ENCODE data around the gene PBRM1. TPM values are rescaled to one million over a fixed set of nuclear protein-coding genes. Genes with fewer than 3 reads are reported as not detected.

The PBRM1 gene
- total RNA-seq, 1 experiment from 2014 or later = 74.2 TPM

DNA sequence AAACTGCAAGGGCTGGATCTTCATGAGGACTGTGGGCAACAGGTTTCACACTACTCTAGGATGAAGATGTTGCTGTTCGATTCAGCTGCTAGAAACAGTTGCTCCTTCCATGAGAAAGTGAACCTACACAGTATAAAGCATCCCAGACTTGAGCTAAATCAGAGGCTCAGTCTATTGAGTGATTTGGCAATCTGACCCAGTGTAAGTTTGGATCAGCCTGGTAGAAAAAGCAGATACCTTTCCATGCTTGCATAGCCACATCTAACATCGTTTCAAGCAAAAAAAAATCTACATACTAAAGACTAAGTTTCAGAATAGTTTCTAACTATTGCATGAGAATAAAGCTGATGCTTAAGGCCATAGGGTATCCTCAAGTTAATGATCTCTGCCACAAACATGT lies 144.7 kb downstream of the PBRM1 start:
- no peak overlapping the region for H3K4me3 Mint-ChIP-seq
- H4K20me1 ChIP-seq (ENCODE audit: control insufficient read depth, insufficient read depth, insufficient read length) = no peaks in the 10 kb centered on the region

More for the DNA sequence above, 144.7 kb downstream of the PBRM1 start:
- Histone ChIP-seq H4K5ac (ENCODE audit: insufficient read length, low read depth, low read length) (no peak overlapping the region), H3K14ac (ENCODE audit: insufficient read depth, low read length) (no peak overlapping the region), H4K91ac (ENCODE audit: insufficient read length, low read depth, low read length) (no peak overlapping the region), H2BK12ac (ENCODE audit: insufficient read length, low read depth, low read length) (no peak overlapping the region), H3T11ph (ENCODE audit: low read length) (no peak overlapping the region), H3K4ac (ENCODE audit: low read depth, low read length) (no peak overlapping the region), H3K18ac (ENCODE audit: insufficient read length, low read depth, low read length) (no peak overlapping the region), H3K27me3 (ENCODE audit: insufficient read depth, low read length) (no peaks in the 10 kb centered on the region), H3K27ac (ENCODE audit: insufficient read length, low read depth, low read length) (no peak overlapping the region), H2AFZ (ENCODE audit: low read length) (no peak overlapping the region), H3K79me2 (ENCODE audit: insufficient read depth, low read length) (peaks cover 12% of the 10 kb centered on the region; the same call in 1 of the 2 replicates), H3K4me1 (ENCODE audit: insufficient read depth, low read length) (peaks cover 6% of the 10 kb centered on the region), H2BK20ac (ENCODE audit: low read depth, low read length, poor library complexity, severe bottlenecking) (no peak overlapping the region), H3K23me2 (ENCODE audit: insufficient read length, low read depth, low read length, poor library complexity, severe bottlenecking) (peaks cover 9% of the 10 kb centered on the region), H3K9ac (ENCODE audit: extremely low read depth, insufficient read length, low read length) (no peak overlapping the region), H3K79me1 (ENCODE audit: insufficient read depth, low read depth, low read length, poor library complexity, severe bottlenecking) (peaks cover 6% of the 10 kb centered on the region), H2BK120ac (ENCODE audit: low read depth, low read length, poor library complexity, severe bottlenecking) (no peak overlapping the region), H2BK15ac (ENCODE audit: low read depth, low read length) (no peak overlapping the region), H4K8ac (replicated peaks; ENCODE audit: insufficient read length, low read depth, low read length) (no peak overlapping the region), H3K9me3 (ENCODE audit: control insufficient read depth, low read depth, low read length) (no peaks in the 10 kb centered on the region), H3K4me2 (ENCODE audit: insufficient read depth, insufficient read length, low read length) (no peak overlapping the region), H3K23ac (ENCODE audit: insufficient read length, low read depth, low read length) (no peak overlapping the region), H2BK5ac (ENCODE audit: insufficient read length, low read length) (no peak overlapping the region), H3K56ac (ENCODE audit: insufficient read length, low read depth, low read length) (no peak overlapping the region), H2AK5ac (ENCODE audit: insufficient read length, low read length) (no peak overlapping the region)
- TF ChIP-seq, protein P1, sequence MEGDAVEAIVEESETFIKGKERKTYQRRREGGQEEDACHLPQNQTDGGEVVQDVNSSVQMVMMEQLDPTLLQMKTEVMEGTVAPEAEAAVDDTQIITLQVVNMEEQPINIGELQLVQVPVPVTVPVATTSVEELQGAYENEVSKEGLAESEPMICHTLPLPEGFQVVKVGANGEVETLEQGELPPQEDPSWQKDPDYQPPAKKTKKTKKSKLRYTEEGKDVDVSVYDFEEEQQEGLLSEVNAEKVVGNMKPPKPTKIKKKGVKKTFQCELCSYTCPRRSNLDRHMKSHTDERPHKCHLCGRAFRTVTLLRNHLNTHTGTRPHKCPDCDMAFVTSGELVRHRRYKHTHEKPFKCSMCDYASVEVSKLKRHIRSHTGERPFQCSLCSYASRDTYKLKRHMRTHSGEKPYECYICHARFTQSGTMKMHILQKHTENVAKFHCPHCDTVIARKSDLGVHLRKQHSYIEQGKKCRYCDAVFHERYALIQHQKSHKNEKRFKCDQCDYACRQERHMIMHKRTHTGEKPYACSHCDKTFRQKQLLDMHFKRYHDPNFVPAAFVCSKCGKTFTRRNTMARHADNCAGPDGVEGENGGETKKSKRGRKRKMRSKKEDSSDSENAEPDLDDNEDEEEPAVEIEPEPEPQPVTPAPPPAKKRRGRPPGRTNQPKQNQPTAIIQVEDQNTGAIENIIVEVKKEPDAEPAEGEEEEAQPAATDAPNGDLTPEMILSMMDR (conservative IDR thresholded peaks at IDR 0.05) = no peak
- WGBS (ENCODE audit: extremely low coverage, insufficient read length, low lambda C conversion rate) = no CpG with 5 or more reads among the region's 2 CpGs
- Mint-ChIP-seq H3K27ac (no peak overlapping the region), H3K4me1 (peaks cover 23 to 28% of the 10 kb centered on the region in 2 experiments), H3K27me3 (ENCODE audit: low read depth) (no peaks in the 10 kb centered on the region), H3K36me3 (ENCODE audit: insufficient read depth in 1 of 3, low read depth in 3 of 3) (peaks cover 17 to 51% (median 27%) of the 10 kb centered on the region in 3 experiments), H3K9me3 (no peaks in the 10 kb centered on the region)
- no peak for DNase-seq

All from H9 (cell line).